Kidney epithelial cell (primary cell): ENCODE data around the gene MAPKAPK5. TPM values are rescaled to one million over a fixed set of nuclear protein-coding genes. Genes with fewer than 3 reads are reported as not detected.

ENCODE experiments used
- DNase-seq: peaks from one replicate; pipeline ENCODE4 v3.0.0-alpha.2; 2010; ENCODE audit warnings: low read depth
- H3K27me3 ChIP-seq: 2 replicates; pipeline ENCODE4 v1.6.0; 2011; ENCODE audit warnings: low read length; ENCODE audit not compliant: control insufficient read depth, insufficient read depth
- H3K36me3 ChIP-seq: 2 replicates; pipeline ENCODE4 v1.5.1; 2011; ENCODE audit warnings: low read length; ENCODE audit not compliant: control insufficient read depth, insufficient read depth
- H3K4me3 ChIP-seq: 2 replicates; pipeline ENCODE4 v1.5.1; 2011; ENCODE audit warnings: low read depth, mild to moderate bottlenecking, control low read depth, low read length
- total RNA-seq: library from RNA; depleted of rRNA; stranded (reverse); fragments of >200 nt; gene quantifications from 2 replicates; pipeline ENCODE4 v1.2.3, GENCODE V29; 2015
- TF ChIP-seq, protein P1 (sequence below): IDR thresholded peaks from 2 replicates; pipeline ENCODE4 v1.5.1; 2011; ENCODE audit warnings: mild to moderate bottlenecking, moderate library complexity, low read length, control low read depth, inconsistent platforms; ENCODE audit not compliant: insufficient read depth, poor library complexity, severe bottlenecking

The MAPKAPK5 gene
- total RNA-seq, 1 donor from 2014 or later, result 58.2 TPM

- TF ChIP-seq, protein P1, sequence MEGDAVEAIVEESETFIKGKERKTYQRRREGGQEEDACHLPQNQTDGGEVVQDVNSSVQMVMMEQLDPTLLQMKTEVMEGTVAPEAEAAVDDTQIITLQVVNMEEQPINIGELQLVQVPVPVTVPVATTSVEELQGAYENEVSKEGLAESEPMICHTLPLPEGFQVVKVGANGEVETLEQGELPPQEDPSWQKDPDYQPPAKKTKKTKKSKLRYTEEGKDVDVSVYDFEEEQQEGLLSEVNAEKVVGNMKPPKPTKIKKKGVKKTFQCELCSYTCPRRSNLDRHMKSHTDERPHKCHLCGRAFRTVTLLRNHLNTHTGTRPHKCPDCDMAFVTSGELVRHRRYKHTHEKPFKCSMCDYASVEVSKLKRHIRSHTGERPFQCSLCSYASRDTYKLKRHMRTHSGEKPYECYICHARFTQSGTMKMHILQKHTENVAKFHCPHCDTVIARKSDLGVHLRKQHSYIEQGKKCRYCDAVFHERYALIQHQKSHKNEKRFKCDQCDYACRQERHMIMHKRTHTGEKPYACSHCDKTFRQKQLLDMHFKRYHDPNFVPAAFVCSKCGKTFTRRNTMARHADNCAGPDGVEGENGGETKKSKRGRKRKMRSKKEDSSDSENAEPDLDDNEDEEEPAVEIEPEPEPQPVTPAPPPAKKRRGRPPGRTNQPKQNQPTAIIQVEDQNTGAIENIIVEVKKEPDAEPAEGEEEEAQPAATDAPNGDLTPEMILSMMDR, result no peak
- H3K27me3 ChIP-seq, result no peaks in the 10 kb centered on the region
- DNase-seq, result no peak
- H3K4me3 ChIP-seq, result no peak overlapping the region
- no peaks in the 10 kb centered on the region for H3K36me3 ChIP-seq
Observed at GRCh38 chr12:111886662-111887545, 44.9 kb downstream of the MAPKAPK5 start.

DNA sequence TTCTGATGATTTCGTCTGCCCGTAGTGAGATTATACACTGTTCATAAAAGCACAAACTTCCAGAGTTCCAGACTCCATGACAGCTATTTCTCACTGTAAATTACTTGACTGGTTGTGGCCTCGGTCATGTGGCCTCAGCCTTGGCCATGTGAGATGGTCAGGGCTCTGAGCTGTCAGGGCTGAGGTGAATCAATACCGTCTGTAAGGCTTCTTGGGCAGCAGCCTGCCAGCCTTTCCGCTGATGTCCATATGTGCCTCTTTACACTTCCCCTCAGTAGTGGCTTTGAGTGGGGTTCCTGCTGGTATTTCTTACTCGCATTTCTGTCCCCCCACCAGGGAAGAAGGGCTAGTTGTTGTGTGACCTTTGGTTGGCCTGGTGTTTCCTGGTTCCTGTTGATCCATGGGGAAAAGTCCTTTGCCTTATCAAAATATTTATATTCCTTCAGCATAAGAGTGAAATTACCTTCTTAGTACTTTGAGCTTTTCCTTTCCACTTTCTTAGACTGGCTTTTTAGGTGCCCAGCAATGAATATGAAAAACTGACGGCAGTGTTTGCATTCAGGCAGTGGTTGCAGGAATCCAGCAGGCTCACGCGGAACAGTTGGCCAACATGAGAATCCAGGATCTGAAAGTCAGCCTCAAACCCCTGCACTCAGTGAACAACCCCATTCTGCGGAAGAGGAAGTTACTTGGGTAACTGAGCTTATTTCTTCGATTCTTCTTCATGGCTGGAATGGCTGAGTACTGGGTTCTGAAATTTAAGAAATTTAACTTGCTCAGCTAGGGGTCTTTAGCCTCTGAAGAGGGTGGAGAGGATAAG, 46.1 kb downstream of the MAPKAPK5 start:
- Histone ChIP-seq H3K4me3 (no peak overlapping the region), H3K27me3 (no peaks in the 10 kb centered on the region), H3K36me3 (no peaks in the 10 kb centered on the region)
- no peak for DNase-seq
- TF ChIP-seq, protein P1, result no peak

GRCh38 chr12:111893287-111893686, 51.3 kb downstream of the MAPKAPK5 start:
- Histone ChIP-seq H3K4me3 (no peak overlapping the region), H3K27me3 (no peaks in the 10 kb centered on the region), H3K36me3 (no peaks in the 10 kb centered on the region)
- TF ChIP-seq, protein P1, result no peak
- DNase-seq, result no peak

GRCh38 chr12:111894556-111894955, 52.5 kb downstream of the MAPKAPK5 start:
- H3K27me3 ChIP-seq, result no peaks in the 10 kb centered on the region
- H3K4me3 ChIP-seq, result no peak overlapping the region
- no peaks in the 10 kb centered on the region for H3K36me3 ChIP-seq
- TF ChIP-seq, protein P1, result no peak
- no peak for DNase-seq

GRCh38 chr12:111901182-111901581, 59.2 kb downstream of the MAPKAPK5 start:
- TF ChIP-seq, protein P1, result no peak

More at GRCh38 chr12:111901182-111901581, 59.2 kb downstream of the MAPKAPK5 start:
- DNase-seq, result no peak
- Histone ChIP-seq H3K36me3 (no peaks in the 10 kb centered on the region), H3K4me3 (no peak overlapping the region), H3K27me3 (no peaks in the 10 kb centered on the region)
